ENCODE measurements around the gene GSKIP. TPM values are rescaled to one million over a fixed set of nuclear protein-coding genes. Genes with fewer than 3 reads are reported as not detected.

GSKIP gene
- total and polyA plus RNA-seq, 8 donors: 3.4 to 13.8 (median 8.5) TPM

DNA sequence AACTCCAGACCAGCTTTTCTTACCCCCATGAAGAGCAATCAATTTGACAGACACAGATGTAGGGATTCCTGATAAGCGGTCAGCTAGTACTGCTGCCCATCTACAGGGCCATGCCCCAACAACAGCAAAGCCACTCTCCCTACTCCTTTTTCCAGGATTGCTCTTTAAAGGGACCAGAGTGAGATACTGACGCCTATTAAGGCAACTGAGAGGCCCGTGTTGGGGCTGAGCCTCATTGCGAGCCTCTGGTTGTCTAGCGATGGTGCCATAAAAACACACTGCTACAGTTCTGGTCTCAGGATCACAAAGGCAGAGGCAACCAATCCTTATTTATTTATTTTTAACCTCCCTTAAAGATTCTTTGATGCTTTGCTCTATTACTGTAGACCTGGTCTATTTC, 59.7 kb downstream of the GSKIP start:
- H3K36me3 ChIP-seq: no peaks in the 10 kb centered on the region
- peaks cover 0 to 3% (median 0%) of the 10 kb centered on the region in 3 donors for H3K4me1 ChIP-seq
- no peak overlapping the region for H3K27ac ChIP-seq
- ATAC-seq (no peak), FAIRE-seq (no peak), DNase-seq (no peak)
- H3K4me3 ChIP-seq: no peak overlapping the region
- intact Hi-C loops (cut with DNase I): loop anchor here in 2 of 3 donors (5.0 to 10.0 kb wide), 3 partner anchors 118 to 328 kb away; no protein-coding TSS in a partner anchor
- TF ChIP-seq, protein P1, sequence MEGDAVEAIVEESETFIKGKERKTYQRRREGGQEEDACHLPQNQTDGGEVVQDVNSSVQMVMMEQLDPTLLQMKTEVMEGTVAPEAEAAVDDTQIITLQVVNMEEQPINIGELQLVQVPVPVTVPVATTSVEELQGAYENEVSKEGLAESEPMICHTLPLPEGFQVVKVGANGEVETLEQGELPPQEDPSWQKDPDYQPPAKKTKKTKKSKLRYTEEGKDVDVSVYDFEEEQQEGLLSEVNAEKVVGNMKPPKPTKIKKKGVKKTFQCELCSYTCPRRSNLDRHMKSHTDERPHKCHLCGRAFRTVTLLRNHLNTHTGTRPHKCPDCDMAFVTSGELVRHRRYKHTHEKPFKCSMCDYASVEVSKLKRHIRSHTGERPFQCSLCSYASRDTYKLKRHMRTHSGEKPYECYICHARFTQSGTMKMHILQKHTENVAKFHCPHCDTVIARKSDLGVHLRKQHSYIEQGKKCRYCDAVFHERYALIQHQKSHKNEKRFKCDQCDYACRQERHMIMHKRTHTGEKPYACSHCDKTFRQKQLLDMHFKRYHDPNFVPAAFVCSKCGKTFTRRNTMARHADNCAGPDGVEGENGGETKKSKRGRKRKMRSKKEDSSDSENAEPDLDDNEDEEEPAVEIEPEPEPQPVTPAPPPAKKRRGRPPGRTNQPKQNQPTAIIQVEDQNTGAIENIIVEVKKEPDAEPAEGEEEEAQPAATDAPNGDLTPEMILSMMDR (IDR thresholded peaks at IDR 0.05): no peak
- WGBS, 2 donors: 79 to 81% methylated on average over 5 of the region's 5 CpGs
- H3K9me3 ChIP-seq: no peaks in the 10 kb centered on the region
- no peaks in the 10 kb centered on the region for H3K27me3 ChIP-seq

- no peaks in the 10 kb centered on the region for H3K27me3 ChIP-seq
- no peaks in the 10 kb centered on the region for H3K36me3 ChIP-seq
- peak in 3 of 4 donors; percentile 20 to 37 (median 26) for ATAC-seq
- H3K27ac ChIP-seq: no peak overlapping the region
- peak overlapping the region in 3 of 4 donors; percentile 26 to 55 (median 33) for H3K4me3 ChIP-seq
- peak in 1 of 6 donors; percentile 17 for DNase-seq
- H3K4me1 ChIP-seq: peaks cover 0 to 3% (median 0%) of the 10 kb centered on the region in 3 donors
- TF ChIP-seq, protein P1 (IDR thresholded peaks at IDR 0.05): no peak
- FAIRE-seq: no peak
- intact Hi-C loops (cut with DNase I): loop anchor here in 2 of 3 donors (5.0 to 10.0 kb wide), 3 partner anchors 119 to 329 kb away; no protein-coding TSS in a partner anchor
- H3K9me3 ChIP-seq: no peaks in the 10 kb centered on the region
- WGBS, 2 donors: 49 to 57% methylated on average over 25 of the region's 25 CpGs
Measured at GRCh38 chr14:96423446-96424108, 60.3 kb downstream of the GSKIP start.

DNA sequence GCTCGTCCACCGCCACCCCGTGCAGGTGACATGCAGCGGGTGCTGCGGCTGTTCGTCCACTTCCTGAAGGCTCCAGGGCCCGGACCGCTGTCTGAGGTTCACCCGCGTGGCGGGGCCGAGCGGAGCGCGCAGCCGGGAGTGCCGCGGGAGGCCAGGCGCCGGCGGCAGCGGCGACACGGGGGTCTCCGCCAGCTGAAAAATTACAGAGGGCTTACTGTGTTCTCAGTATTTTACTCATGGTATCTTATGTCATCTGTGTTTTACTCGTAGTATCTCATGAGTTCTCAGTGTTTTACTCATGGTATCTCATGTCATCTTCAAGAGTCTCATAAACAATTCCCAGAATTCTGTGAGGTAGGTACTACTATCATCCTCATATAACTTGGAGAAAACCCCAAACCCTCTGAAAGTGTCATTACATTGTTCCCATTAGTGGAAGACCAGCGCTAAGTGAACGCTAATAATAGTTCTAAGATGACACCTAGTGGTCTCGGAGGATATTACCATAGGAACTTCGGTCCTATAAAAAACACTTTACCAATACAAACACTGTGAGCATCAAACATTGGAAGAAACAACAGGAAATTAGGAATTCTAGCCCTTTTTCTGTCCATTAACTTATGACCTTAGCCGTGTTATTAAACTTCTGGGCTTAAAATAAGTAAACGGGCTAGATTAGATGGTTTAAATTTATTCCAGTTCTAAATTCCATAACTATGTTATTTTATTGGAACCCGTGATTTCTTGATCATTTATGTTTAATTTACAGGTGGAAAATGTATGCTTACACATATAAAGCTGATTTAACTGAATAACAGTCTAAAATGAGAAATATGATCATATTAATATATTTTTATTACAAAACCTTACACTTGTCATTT, 61.0 kb downstream of the GSKIP start:
- DNase-seq: peak in 5 of 6 donors; percentile 21 to 77 (median 37)
- H3K27ac ChIP-seq: no peak overlapping the region
- intact Hi-C loops (cut with DNase I): loop anchor here in 2 of 3 donors (5.0 to 10.0 kb wide), 3 partner anchors 120 to 330 kb away; no protein-coding TSS in a partner anchor
- TF ChIP-seq, protein P1 (IDR thresholded peaks at IDR 0.05): peak; percentile 59 to 82 (median 67)
- peak; percentile 91 for FAIRE-seq
- no peaks in the 10 kb centered on the region for H3K9me3 ChIP-seq
- ATAC-seq: peak; percentile 92 to 99 (median 96)
- H3K4me3 ChIP-seq: peak overlapping the region in 3 of 4 donors; percentile 26 to 55 (median 33)
- peaks cover 0 to 3% (median 0%) of the 10 kb centered on the region in 3 donors for H3K4me1 ChIP-seq
- no peaks in the 10 kb centered on the region for H3K36me3 ChIP-seq
- H3K27me3 ChIP-seq: no peaks in the 10 kb centered on the region
- 4% methylated on average over 33 of the region's 33 CpGs for WGBS, 2 donors

DNA sequence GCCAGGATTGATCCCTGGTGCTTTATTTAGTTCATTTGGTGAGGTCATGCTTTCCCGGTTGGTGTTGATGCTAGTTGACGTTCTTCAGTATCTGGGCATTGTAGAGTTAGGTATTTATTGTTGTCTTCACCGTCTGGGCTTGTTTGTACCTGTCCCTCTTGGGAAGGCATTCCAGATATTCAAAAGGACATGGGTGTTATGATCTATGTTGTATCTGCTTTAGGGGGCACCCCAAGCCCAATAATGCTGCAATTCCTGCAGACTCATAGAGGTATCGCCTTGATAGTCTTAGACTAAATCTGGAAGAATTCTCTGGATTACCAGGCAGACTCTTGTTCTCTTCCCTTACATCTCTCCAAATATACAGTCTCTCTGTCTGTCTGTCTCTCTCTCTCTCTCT, 70.7 kb downstream of the GSKIP start:
- no peaks in the 10 kb centered on the region for H3K27me3 ChIP-seq
- no peak overlapping the region for H3K27ac ChIP-seq
- H3K9me3 ChIP-seq: no peaks in the 10 kb centered on the region
- 45 to 55% methylated on average over 4 of the region's 4 CpGs for WGBS, 2 donors
- intact Hi-C loops (cut with DNase I): no loop called here
- no peaks in the 10 kb centered on the region for H3K36me3 ChIP-seq
- ATAC-seq (peak; percentile 40 to 89 (median 69)), FAIRE-seq (no peak), DNase-seq (no peak)
- no peak overlapping the region for H3K4me3 ChIP-seq
- TF ChIP-seq, protein P1 (IDR thresholded peaks at IDR 0.05): no peak
- no peaks in the 10 kb centered on the region for H3K4me1 ChIP-seq

Other genes with a start within 250 kb of the GSKIP start
- 1 to 10 TPM; 3.8 to 7.3 (median 6.6) TPM for gene BDKRB2, start 158.7 kb upstream of the GSKIP start, total RNA-seq
- 1 to 10 TPM; 3.9 to 9.6 TPM for gene BDKRB2, start 158.7 kb upstream of the GSKIP start, polyA plus RNA-seq
- gene BDKRB1, start 107.3 kb upstream of the GSKIP start, total RNA-seq: under 1 TPM; 0.12 to 0.92 (median 0.50) TPM
- gene BDKRB1, start 107.3 kb upstream of the GSKIP start, polyA plus RNA-seq: 1 to 10 TPM; 3.0 to 4.5 TPM
- gene ATG2B, start 185 bp upstream of the GSKIP start, total RNA-seq: 10 to 100 TPM; 14.9 to 23.4 (median 21.0) TPM
- 10 to 100 TPM in 1 of 2 donors, 1 to 10 TPM in 1; 7.4 to 10.7 TPM for gene ATG2B, start 185 bp upstream of the GSKIP start, polyA plus RNA-seq
- 1 to 10 TPM; 1.1 to 2.5 (median 1.5) TPM for gene AK7, start 28.6 kb downstream of the GSKIP start, total RNA-seq
- gene AK7, start 28.6 kb downstream of the GSKIP start, polyA plus RNA-seq: 1 to 10 TPM; 1.4 to 3.0 TPM
- 100 to 1,000 TPM in 1 of 6 donors, 10 to 100 TPM in 5; 67.8 to 130 (median 85.2) TPM for gene PAPOLA, start 138.9 kb downstream of the GSKIP start, total RNA-seq
- gene PAPOLA, start 138.9 kb downstream of the GSKIP start, polyA plus RNA-seq: 10 to 100 TPM; 47.6 to 57.4 TPM

Measured in pancreas (tissue), 10 donors.